ENCODE measurements around the gene YPEL1.
"Not testable (repeated sequence)": the region's sequence is repeated elsewhere in the genome, so short reads cannot be mapped to it uniquely, and the experiment has no call there.

YPEL1 gene

DNA sequence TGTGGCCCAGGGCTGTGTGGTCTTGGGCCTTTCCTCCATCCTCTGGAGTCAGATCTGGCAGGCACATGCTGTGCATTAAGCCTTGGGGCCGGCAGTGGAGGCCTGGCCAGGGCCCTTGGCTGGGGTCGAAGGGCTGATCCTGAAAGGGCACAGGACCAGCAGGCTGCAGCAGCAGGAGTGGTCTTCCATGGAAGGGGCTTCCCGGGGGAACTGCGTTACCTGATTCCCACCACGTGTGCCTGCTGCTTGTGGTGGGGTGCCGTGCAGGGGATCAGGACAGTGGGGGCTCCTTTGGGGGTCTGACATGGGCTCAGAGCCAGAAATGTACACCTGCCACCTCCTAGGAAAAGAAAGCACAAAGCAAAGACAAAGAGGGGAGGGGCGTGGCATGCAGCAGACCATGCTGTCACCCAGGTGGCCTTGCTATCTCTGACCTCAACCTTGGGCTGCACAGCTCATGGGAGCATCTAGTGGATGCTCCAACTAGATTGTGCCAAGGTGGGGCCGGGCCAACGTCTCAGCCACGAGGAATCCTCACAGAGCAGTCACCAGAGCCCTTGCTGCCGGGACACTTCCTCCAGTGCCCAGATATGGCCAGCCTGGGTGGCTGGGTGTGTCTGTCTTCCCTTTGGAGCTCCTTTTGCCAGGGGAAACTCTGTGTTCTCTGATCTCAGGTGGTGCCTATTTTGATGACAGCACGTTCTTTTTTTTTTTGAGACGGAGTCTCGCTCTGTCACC, 17.9 kb upstream of the YPEL1 start:
- no peak for DNase-seq (ENCODE audit: low spot score)

DNA sequence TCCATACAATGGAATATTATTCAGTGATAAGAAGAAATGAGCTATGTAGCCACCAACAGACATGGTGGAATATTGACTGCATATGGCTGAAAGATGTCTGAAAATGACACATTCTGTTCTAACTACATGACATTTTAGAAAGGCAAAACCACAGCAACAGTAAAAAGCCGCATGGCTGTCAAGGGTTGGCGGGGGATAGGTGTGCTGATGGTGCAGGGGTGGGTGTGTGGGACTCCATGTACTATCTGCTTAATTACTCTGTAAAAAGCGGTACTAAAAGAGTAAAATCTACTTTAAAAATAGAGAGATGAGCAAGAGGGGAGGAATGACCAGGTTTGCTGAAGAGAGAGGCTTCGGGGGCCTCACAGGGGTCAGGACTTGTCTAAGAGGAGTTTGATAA, 16.7 kb upstream of the YPEL1 start:
- DNase-seq (ENCODE audit: low spot score), result no peak

DNA sequence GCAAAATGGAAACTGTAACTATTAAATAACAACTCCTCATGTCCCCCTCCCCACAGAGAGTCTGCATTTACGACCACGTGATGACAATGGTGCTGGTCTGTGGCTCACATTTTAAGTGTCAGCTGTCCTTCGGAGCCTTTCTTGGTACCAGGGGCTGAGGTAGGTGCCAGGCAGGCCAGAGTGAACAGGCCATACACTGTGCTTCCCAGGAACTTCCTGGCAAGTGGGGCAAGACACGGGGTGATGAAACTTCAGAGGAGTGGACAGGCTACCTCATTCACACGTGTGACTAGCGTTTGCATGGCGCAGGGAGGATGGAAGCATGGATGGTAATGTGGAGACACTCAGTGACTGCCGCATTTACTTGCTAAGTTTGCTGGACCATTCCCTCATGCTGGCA, 10.4 kb upstream of the YPEL1 start:
- no peak for DNase-seq (ENCODE audit: low spot score)

DNA sequence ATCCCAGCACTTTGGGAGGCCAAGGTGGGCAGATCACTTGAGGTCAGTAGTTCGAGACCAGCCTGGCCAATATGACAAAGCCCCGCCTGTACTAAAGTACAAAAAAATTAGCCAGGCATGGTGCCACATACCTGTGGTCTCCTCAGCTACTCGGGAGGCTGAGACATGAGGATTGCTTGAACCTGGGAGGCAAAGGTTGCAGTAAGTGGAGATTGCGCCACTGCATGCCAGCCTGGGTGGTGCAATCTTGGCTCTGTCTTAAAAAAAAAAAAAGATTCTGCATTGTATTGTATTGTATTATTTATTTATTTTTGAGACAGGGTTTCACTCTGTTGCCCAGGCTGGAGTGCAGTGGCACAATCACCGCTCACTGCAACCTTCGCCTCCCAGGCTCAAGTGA, 9.3 kb upstream of the YPEL1 start:
- DNase-seq (ENCODE audit: low spot score), result not testable (repeated sequence)

DNA sequence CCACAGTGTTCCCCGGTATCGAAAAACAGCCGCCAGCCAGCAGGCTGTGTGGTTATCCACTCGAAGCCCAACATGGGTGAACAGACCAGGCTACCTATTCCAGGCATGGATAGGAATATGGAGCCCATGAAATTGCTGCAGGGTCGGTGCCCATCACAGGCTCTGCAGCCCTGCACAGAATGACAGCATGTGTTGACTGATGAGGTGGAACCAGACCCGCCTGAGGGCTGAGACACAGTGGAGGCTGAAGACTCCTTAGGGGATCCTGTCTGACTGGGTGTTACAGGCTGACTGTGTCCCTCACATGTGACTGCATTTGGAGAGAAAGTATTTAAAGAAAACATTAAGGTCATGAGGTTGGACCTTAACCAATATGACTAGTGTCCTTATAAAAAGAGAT, 6.2 kb upstream of the YPEL1 start:
- no peak for DNase-seq (ENCODE audit: low spot score)

DNA sequence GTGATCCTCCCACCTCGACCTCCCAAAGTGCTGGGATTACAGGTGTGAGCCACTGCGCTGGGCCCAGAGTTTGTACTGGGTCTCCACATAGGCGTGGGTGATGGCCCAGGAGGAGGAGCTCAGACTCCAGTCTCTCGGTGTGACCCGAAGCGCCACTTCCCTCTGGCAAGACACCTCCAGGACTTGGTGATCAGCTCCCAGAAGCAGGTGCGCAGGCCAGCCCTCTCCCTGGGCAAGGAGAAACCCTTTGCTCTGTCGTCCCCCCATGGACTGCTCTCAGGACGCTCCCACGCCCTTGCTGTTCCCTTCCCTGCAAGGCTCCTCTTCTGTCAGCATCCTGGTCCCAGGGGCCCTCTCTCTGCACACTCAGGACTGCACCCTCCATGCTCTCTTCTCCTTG, 5.5 kb upstream of the YPEL1 start:
- DNase-seq (ENCODE audit: low spot score), result no peak

DNA sequence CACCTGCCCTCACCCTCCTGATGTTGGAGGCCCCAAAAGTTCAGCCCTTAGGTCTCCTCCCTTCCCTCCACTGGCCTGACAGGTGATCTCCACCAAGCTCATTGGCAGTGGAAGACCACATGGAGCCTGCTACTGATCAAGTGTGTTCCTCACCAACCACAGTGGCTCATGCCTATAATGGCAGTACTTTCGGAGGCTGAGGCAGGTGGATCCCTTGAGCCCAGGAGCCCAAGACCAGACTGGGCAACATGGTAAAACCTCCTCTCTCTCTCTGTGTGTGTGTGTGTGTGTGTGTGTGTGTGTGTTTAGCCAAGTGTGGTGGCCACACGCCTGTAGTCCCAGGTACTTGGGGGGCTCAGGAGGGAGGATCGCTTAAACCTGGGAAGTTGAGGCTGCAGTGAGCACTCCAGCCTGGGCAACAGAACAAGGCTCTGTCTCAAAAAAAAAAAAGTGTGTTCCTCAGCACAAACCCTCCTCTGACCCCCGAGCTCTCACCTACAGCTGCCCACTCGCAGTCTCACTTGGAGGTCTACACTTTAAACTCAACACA, 4.3 kb upstream of the YPEL1 start:
- DNase-seq (ENCODE audit: low spot score), result no peak

DNA sequence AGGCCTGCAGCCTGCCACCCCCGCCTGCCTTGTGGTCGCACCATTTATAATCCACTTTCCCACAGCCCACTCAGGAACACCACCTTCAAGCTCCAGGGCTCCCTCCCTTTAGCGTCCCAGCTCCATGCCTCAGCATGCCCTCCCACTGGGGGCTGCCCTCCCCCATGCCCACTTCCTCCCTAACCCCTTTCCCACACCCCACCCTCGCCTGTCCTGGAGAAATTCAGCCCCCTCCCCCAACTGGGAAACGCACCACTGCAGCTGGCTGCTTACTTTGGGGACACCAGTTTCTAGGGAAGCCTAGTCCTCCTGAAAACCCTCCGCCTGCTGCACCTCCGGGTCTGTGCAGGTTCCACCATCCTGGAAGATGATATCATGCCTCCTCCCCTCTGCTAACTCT, 3.4 kb upstream of the YPEL1 start:
- DNase-seq (ENCODE audit: low spot score), result no peak

DNA sequence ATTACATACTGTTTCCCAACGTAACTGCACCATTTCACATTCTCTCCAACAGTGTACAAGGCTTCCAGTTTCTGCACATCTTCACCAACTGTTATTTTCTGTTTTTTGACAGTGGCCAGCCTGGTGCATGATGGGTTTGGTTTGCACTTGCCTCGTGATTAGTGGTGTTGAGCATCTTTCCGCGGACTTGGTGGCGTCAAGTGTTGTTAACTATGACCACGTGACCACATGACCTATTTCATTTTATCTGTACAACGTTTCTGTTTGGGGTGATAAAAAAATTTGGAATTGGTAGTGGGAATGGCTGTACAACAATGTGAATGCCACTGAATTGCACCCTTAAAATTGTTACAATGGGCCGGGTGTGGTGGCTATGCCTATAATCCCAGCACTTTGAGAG, 2.5 kb upstream of the YPEL1 start:
- no peak for DNase-seq (ENCODE audit: low spot score)

DNA sequence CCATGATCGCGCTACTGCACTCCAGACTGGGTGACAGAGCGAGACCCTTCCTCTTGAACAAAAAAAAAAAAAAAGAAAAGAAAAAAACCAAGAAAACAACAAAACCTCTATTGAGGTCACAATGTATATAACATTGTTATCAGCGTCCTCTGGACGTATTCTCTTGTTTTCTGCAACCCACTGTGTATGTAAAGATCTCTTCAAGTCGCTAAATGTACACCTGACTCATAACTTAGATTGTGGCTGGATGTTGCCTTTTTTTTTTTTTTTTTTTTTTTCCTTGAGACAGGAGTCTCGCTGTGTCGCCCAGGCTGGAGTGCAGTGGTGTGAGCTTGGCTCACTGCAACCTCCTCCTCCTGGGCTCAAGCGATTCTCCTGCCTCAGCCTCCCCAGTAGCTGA, 1.4 kb upstream of the YPEL1 start:
- DNase-seq (ENCODE audit: low spot score), result no peak

DNA sequence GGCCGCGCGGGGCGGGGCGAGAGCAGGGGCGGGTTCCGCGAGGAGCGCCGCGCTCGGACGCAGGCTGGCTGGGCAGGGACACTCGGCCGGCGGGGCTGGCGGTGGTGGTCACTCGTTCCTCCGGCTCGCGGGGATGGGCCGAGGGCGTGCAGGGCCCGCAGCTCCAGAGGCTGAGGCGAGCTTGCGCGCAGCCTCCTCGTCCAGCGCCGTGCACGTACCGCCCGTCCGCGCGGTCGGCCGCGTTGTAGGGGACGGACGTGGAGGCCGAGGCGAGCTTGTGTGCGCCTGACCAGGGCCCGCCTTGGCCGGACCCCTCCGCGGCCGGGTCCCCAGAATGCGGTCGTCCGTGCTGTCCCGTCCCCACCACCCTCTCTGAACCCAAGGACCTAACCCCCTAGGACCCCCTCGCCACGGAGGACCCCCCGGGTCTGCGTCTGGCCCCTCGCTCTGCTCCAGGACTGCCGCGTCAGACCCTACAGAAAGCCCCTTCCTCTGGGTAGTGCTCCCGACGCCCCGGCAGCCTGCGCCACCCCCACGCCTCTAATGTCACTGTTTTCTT, 569 bp upstream of the YPEL1 start:
- no peak for DNase-seq (ENCODE audit: low spot score)

DNA sequence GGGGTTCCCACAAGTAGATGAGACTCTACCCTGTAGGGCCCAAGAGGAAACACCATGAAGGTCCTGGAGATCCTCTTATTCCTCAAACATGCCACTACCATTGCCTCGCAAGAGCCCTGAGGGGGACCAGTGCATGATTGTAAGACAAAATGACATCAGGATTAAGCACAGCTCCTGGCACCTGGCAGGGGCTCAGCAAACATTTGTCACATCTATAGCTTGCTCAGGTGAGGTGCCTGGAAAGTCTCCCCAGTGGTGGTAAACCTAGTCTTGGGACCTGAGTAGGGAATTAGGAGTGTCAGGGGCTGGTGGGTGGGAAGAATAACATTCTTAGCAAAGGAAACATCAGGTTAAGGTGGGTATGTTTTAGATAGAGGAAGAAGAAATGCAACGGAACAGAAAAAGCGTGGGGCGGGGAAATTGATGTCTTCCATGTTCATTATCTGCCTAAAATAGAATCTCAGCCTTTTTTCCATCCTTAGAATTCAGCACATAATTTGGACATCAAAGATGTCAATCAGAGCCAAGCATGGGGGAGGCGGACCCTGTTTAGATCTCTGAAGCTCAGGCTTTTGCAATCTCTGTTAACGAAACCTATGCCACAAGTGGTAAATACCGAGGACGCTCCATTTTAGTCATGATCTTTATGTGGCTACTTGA, 924 bp downstream of the YPEL1 start:
- peak; percentile 22 for DNase-seq (ENCODE audit: low spot score)

DNA sequence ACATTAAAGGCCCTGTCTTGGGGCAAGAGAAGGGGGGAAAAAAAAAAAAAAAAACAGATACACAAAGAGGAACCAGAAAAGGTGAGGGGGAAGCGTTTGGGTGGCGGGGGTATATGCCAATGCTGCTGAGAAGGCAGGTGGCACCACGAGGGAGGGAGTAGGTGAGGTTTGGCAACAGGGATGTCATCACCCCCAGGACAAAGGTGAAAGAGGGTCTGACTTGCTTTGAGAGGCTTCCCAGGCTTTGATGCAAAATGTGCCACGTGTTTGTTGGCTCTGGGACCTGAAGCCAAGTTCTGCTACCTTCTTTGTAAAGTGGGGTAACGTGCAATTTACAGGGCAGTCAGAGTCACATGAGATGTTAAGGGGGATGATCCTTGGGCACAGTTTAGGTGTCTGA, 4.1 kb downstream of the YPEL1 start:
- no peak for DNase-seq (ENCODE audit: low spot score)

DNA sequence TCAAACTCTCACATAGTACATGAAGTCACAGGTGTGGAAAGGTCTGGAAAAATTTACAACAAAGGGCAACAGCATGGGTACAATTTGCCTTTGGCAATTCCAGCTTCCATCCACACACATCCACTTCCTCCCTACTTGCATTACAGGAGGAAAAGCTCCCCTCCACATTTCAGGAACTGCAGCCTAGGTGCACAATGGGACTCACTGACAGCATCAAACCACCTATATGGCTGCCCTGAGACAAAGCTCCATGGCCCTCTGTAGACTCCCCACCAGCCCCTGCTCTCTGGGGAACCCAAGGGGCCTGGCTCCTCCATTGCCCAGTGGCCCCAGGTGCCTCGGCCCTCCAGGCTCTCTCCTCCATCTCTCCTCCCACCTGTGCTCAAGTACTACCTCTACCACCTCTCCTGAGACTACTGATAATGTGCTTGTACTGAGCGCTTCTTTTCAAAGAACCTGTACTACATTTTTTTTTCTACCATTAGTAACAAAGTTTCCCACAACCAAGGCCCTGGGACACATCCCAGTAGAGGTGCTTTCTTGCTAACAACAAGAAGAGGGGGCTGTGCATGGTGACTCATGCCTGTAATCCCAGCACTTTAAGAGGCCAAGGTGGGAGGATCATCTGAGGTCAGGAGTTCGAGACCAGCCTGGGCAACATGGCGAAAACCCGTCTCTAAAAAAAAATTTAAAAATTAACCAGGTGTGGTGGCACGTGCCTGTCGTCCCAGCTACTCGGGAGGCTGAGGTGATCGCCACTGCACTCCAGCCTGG, 4.9 kb downstream of the YPEL1 start:
- DNase-seq (ENCODE audit: low spot score), result no peak

DNA sequence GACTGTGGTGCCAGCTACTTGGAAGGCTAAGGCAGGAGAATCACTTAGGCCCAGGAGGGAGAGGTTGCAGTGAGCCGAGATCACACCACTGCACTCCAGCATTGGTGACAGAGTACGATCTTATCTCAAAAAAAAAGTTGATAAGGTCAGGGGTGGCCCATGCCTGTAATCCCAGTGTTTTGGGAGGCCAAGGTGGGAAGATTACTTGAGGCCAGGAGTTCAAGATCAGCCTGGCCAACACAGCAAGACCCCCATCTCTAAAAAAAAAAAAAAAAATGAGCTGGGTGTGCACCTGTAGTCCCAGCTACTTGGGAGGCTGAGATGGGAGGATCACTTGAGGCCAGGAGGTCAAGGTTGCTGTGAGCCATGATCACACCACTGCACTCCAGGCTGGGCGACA, 6.4 kb downstream of the YPEL1 start:
- DNase-seq (ENCODE audit: low spot score), result not testable (repeated sequence)

DNA sequence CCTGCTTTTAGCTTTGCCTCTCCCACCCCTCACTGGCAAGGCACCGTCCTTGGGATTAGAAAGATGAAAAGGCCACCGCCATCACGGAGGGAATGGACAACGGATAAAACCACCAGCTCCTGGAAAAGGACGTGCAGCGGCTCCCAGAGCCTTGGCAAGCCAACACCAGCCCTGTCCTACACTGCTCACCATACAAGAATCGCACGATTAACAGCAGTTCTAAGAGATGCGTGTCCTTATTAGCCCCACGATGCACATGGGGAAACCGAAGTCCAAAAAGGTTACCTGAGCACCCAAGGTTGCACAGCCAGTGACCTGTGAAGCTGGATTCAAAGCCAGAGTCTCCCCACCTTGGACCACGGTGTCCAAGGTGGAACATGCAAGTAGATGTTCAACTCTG, 7.3 kb downstream of the YPEL1 start:
- DNase-seq (ENCODE audit: low spot score), result no peak

DNA sequence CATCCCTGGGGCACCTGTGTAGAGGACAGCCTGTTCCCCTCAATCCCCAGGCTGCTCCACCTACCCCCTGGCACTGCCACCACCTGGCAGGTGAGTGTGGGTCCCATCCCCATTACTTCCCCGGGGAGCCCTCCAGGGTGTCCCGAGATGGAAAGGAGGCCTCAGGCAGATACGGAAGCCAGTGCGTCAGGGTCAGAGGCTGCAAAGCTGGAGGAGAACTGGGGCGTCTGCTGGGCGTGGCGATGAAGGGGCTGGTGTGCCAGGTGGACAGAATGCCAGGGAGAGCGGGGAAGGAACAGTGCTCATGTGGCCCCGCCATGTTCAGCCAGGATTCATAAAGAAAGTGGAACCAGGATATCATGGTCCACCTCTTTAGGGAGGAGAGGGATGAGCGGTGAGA, 7.8 kb downstream of the YPEL1 start:
- DNase-seq (ENCODE audit: low spot score), result no peak

DNA sequence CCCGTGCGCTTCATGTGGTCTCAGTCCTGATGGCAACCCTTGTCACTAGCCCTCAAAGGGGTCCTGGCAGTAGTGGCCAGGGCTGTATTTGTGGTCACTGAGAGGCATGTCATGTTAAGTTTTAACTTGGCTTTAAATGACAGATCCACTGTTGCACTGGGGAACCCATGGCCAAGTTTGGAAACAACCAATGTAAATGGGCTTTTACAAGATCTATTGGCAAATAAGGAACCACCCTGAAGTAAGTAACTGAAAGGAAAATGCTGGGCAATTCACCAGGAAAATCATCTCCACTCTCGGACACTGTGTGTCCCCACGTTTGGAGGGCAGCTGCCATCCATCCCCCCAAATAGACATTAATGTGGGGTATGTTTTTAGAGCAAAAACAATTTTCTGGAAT, 8.4 kb downstream of the YPEL1 start:
- DNase-seq (ENCODE audit: low spot score), result no peak

DNA sequence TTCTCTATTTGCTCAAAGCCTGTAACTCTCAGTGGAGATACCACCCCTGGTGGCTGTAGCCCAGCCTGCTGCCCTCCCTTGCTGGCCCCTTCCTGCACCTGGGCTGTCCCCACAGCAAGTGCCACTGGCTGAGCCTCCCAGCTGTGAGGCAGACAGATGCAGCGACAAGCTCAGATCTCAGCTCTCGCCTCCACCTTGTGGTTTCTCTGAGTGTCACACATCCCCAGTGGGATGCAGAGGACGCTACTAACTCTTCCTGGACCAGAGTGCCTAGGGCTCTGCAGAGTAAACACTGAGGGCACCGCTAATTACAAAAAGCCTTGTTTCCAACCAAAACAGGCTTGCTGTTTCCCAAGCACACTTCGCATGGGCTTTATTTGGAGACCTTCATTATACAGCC, 8.9 kb downstream of the YPEL1 start:
- DNase-seq (ENCODE audit: low spot score), result peak; percentile 24

DNA sequence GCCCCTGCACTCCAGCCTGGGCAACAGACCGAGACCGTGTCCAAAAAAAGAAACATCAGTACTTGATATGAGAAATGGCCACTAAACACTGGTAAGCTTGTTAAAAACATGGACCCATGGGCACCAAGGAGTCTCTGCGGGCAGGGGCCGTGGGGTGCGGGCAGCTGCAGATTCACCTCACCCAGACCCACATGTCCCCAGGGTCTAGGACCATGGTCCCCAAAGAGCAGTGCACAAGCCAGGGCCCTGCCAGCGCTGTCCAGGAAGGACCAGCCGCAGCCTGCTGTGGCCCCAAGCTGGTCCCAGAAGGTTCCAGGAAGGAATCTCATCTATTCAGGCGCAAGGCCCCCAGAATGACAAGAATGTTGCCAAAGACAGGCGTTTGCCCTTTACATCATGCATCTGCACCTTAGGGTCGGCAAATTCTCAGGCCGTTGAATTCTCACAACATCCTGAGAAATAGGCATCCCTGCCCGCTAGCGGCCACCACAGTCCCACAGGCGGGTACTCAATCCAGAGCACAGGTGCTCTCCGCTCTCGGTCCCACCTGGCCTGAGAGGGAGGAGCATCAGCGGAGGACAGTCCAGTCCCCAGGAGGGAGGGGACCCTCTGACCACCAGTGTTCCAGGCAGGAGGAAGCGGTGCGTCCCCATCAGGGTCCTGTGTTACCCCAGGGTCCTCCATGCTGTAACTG, 9.5 kb downstream of the YPEL1 start:
- DNase-seq (ENCODE audit: low spot score), result no peak

DNA sequence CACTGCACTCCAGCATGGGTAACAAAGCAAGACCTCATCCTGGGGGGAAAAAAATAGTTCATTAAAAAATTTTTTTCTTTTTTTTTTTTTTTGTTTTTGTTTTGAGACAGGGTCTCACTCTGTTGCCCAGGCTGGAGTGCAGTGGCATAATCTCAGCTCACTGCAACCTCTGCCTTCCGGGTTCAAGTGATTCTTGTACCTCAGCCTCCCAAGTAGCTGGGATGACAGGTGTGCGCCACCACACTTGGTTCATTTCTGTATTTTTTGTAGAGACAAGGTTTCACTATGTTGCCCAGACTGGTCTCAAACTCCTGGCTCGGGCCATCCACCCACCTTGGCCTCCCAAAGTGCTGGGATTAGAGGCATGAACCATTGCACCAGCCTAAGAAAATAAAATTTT, 11.1 kb downstream of the YPEL1 start:
- DNase-seq (ENCODE audit: low spot score), result not testable (repeated sequence)
